Right kidney (tissue), 1 donor: ENCODE data around the gene NUP85.
A peak's percentile ranks its signal among the peaks of the same experiment; 100 is the strongest.
"Not testable (repeated sequence)": the region's sequence is repeated elsewhere in the genome, so short reads cannot be mapped to it uniquely, and the experiment has no call there.

Experiments
- DNase-seq: peaks from one replicate; pipeline ENCODE4 v3.0.0-alpha.2; 2016

The NUP85 gene

GRCh38 chr17:75194879-75195278, 10.6 kb upstream of the NUP85 start:
- DNase-seq: no peak

GRCh38 chr17:75199886-75200618, 5.4 kb upstream of the NUP85 start:
- no peak for DNase-seq

GRCh38 chr17:75205793-75206163, 299 bp downstream of the NUP85 start:
- no peak for DNase-seq

GRCh38 chr17:75207050-75207407, 1.6 kb downstream of the NUP85 start:
- DNase-seq: not testable (repeated sequence)

GRCh38 chr17:75207760-75208159, 2.3 kb downstream of the NUP85 start:
- no peak for DNase-seq

- no peak for DNase-seq
Observed at GRCh38 chr17:75208161-75208560, 2.7 kb downstream of the NUP85 start.

- DNase-seq: no peak
Observed at GRCh38 chr17:75209061-75209460, 3.6 kb downstream of the NUP85 start.

GRCh38 chr17:75218131-75218530, 12.7 kb downstream of the NUP85 start:
- DNase-seq: no peak

GRCh38 chr17:75219815-75220214, 14.3 kb downstream of the NUP85 start:
- no peak for DNase-seq

GRCh38 chr17:75225016-75225415, 19.5 kb downstream of the NUP85 start:
- no peak for DNase-seq

- no peak for DNase-seq
Observed at GRCh38 chr17:75227729-75228128, 22.2 kb downstream of the NUP85 start.

- no peak for DNase-seq
Observed at GRCh38 chr17:75228305-75228704, 22.8 kb downstream of the NUP85 start.

- DNase-seq: no peak
Observed at GRCh38 chr17:75228847-75229246, 23.4 kb downstream of the NUP85 start.

GRCh38 chr17:75231071-75231470, 25.6 kb downstream of the NUP85 start:
- no peak for DNase-seq

GRCh38 chr17:75231741-75232464, 26.4 kb downstream of the NUP85 start:
- DNase-seq: no peak

GRCh38 chr17:75232786-75233185, 27.3 kb downstream of the NUP85 start:
- DNase-seq: no peak

GRCh38 chr17:75237100-75238014, 31.9 kb downstream of the NUP85 start:
- no peak for DNase-seq

- no peak for DNase-seq
Observed at GRCh38 chr17:75238020-75238580, 32.6 kb downstream of the NUP85 start.

- DNase-seq: peak; percentile 34
Observed at GRCh38 chr17:75238684-75239191, 33.3 kb downstream of the NUP85 start.

GRCh38 chr17:75239214-75239613, 33.7 kb downstream of the NUP85 start:
- no peak for DNase-seq

- DNase-seq: no peak
Observed at GRCh38 chr17:75239778-75240393, 34.4 kb downstream of the NUP85 start.
